ENCODE measurements around the gene RNF14.

- TF ChIP-seq, protein P1, sequence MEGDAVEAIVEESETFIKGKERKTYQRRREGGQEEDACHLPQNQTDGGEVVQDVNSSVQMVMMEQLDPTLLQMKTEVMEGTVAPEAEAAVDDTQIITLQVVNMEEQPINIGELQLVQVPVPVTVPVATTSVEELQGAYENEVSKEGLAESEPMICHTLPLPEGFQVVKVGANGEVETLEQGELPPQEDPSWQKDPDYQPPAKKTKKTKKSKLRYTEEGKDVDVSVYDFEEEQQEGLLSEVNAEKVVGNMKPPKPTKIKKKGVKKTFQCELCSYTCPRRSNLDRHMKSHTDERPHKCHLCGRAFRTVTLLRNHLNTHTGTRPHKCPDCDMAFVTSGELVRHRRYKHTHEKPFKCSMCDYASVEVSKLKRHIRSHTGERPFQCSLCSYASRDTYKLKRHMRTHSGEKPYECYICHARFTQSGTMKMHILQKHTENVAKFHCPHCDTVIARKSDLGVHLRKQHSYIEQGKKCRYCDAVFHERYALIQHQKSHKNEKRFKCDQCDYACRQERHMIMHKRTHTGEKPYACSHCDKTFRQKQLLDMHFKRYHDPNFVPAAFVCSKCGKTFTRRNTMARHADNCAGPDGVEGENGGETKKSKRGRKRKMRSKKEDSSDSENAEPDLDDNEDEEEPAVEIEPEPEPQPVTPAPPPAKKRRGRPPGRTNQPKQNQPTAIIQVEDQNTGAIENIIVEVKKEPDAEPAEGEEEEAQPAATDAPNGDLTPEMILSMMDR (IDR thresholded peaks at IDR 0.05; ENCODE audit: low read length) = no peak
- no peak for TF ChIP-seq EZH2 (IDR thresholded peaks at IDR 0.05; ENCODE audit: borderline replicate concordance, low read length)
Observed at GRCh38 chr5:142038735-142039134, 69.8 kb downstream of the RNF14 start.

Measured in OCI-LY1 (cell line).